A673 (cell line): ENCODE results near the gene ARHGAP11A. TPM values are rescaled to one million over a fixed set of nuclear protein-coding genes. Genes with fewer than 3 reads are reported as not detected.

Source experiments
- BruUV-seq: library from RNA; stranded (reverse); fragments of 400-500 nt; replicated peaks from 2 replicates; lab custom pipeline; 2021; lab: Mats Ljungman, UMichigan
- CTCF ChIA-PET: fragments of 300-600 bp; sonication (Branson Sonifier 250); formaldehyde crosslinking; loops from one replicate; lab custom pipeline; 2022; ENCODE audit warnings: antibody characterized with exemption; lab: Charles Lee
- POLR2A ChIA-PET: fragments of 300-600 bp; sonication (Branson Sonifier 250); formaldehyde crosslinking; loops from one replicate; lab custom pipeline; 2022; ENCODE audit warnings: antibody characterized with exemption; ENCODE audit not compliant: low non-redundant PET; lab: Charles Lee
- DNase-seq: peaks from one replicate; pipeline ENCODE4 v3.0.0-alpha.2; 2015; ENCODE audit warnings: low spot score
- H3K27ac ChIP-seq: fragments of 200-600 bp; sonication (generic); 2 replicates; pipeline ENCODE4 v1.5.1; 2016; ENCODE audit warnings: mixed run types, low read depth, mild to moderate bottlenecking, mixed read lengths, antibody characterized with exemption, low read length; ENCODE audit not compliant: poor library complexity, severe bottlenecking
- H3K27me3 ChIP-seq: fragments of 200-600 bp; sonication (generic); replicated peaks from 2 replicates; pipeline ENCODE4 v1.6.1; 2017; ENCODE audit warnings: mixed run types, low read depth, mild to moderate bottlenecking, mixed read lengths, antibody characterized with exemption, low read length; ENCODE audit not compliant: insufficient read depth, poor library complexity
- H3K36me3 ChIP-seq: fragments of 200-600 bp; sonication (generic); 2 replicates; pipeline ENCODE4 v1.6.1; 2016; ENCODE audit warnings: mixed run types, mild to moderate bottlenecking, mixed read lengths, antibody characterized with exemption, low read length; ENCODE audit not compliant: insufficient read depth, poor library complexity, severe bottlenecking
- H3K4me1 ChIP-seq: fragments of 200-600 bp; sonication (generic); 2 replicates; pipeline ENCODE4 v1.6.1; 2017; ENCODE audit warnings: mixed run types, mild to moderate bottlenecking, mixed read lengths, antibody characterized with exemption, low read length; ENCODE audit not compliant: insufficient read depth, poor library complexity, severe bottlenecking
- H3K4me3 ChIP-seq: fragments of 200-600 bp; sonication (generic); 2 replicates; pipeline ENCODE4 v1.5.1; 2016; ENCODE audit warnings: low read depth, mixed run types, mild to moderate bottlenecking, mixed read lengths, low read length; ENCODE audit not compliant: poor library complexity, severe bottlenecking
- H3K9me3 ChIP-seq: fragments of 200-600 bp; sonication (generic); 2 replicates; pipeline ENCODE4 v1.6.1; 2016; ENCODE audit warnings: mixed run types, low read depth, mild to moderate bottlenecking, mixed read lengths, antibody characterized with exemption, low read length; ENCODE audit not compliant: poor library complexity, severe bottlenecking
- EZH2 ChIP-seq: fragments of 200-600 bp; sonication (generic); IDR thresholded peaks from 2 replicates; pipeline ENCODE4 v1.6.1; 2017; ENCODE audit warnings: borderline replicate concordance, low read depth, mild to moderate bottlenecking, mixed read lengths, antibody characterized with exemption, low read length; ENCODE audit not compliant: poor library complexity, severe bottlenecking
- intact Hi-C: fragments of 100-400 bp; cut with micrococcal nuclease; formaldehyde crosslinking; loops from one replicate; pipeline ENCODE4 v1.10.0; 2022; ENCODE audit not compliant: unreplicated experiment
- total RNA-seq: library from RNA; stranded (reverse); gene quantifications from 2 replicates; pipeline ENCODE4 v1.2.3, GENCODE V29; 2021
- TF ChIP-seq, protein P1 (sequence below): fragments of 300-800, 200-600 bp; sonication (generic); conservative IDR thresholded peaks from 2 replicates; pipeline ENCODE4 v1.5.1; 2017; ENCODE audit warnings: low read depth, mild to moderate bottlenecking, antibody characterized with exemption, low read length, moderate library complexity, mixed read lengths

ARHGAP11A gene
- total RNA-seq, 1 experiment from 2014 or later, result 173 TPM

GRCh38 chr15:32682977-32683630 is 67.8 kb downstream of the ARHGAP11A start:
- CTCF ChIA-PET, result no interaction called here
- no peaks in the 10 kb centered on the region for H3K36me3 ChIP-seq
- DNase-seq, result no peak

DNA sequence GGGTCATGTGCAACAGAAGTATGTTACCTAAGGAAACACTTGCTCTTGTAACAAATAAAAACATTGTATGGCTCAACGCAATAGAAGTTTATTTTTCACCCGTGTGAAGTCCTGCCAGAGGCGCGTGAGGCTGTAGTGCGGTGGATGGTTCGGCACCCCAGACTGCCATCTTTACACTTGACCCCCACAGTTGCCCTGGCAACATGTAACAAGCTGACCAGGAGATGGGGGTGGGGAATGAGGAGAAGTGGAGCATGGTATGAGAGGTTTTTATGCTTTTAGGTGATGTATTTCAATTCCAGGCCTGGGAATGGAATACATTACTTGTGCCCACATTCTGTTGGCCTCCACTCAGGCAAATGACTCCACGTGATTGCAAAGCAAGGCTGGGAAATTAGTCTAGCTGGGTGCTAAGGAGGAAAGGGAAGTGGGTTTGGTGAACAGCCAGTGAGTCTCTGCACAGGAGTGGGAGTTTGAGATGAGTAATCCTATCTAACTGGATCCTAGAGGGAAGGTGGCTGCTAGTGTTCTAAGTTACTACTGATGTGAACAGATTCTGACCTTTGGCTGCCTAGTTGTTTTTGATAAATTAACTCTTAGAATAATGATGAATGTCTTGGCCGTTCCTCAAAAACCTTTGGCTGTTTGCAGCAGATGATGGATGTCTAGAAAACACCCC is 68.7 kb downstream of the ARHGAP11A start:
- no peaks in the 10 kb centered on the region for H3K9me3 ChIP-seq
- H3K4me1 ChIP-seq, result no peaks in the 10 kb centered on the region
- DNase-seq, result no peak
- intact Hi-C loops, result loop anchor here (5.0 kb wide), 1 partner anchor 33 kb away; the partner anchor contains the start of gene GREM1
- no peaks in the 10 kb centered on the region for H3K36me3 ChIP-seq
- POLR2A ChIA-PET, result no interaction called here
- CTCF ChIA-PET, result no interaction called here
- H3K27me3 ChIP-seq, result no peaks in the 10 kb centered on the region
- no TSS peak for BruUV-seq
- H3K4me3 ChIP-seq, result no peak overlapping the region
- TF ChIP-seq, protein P1, sequence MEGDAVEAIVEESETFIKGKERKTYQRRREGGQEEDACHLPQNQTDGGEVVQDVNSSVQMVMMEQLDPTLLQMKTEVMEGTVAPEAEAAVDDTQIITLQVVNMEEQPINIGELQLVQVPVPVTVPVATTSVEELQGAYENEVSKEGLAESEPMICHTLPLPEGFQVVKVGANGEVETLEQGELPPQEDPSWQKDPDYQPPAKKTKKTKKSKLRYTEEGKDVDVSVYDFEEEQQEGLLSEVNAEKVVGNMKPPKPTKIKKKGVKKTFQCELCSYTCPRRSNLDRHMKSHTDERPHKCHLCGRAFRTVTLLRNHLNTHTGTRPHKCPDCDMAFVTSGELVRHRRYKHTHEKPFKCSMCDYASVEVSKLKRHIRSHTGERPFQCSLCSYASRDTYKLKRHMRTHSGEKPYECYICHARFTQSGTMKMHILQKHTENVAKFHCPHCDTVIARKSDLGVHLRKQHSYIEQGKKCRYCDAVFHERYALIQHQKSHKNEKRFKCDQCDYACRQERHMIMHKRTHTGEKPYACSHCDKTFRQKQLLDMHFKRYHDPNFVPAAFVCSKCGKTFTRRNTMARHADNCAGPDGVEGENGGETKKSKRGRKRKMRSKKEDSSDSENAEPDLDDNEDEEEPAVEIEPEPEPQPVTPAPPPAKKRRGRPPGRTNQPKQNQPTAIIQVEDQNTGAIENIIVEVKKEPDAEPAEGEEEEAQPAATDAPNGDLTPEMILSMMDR, result no peak
- no peak for TF ChIP-seq EZH2
- no peak overlapping the region for H3K27ac ChIP-seq

More at GRCh38 chr15:32682977-32683630, 67.8 kb downstream of the ARHGAP11A start:
- H3K4me1 ChIP-seq, result no peaks in the 10 kb centered on the region
- intact Hi-C loops, result loop anchor here (5.0 kb wide), 1 partner anchor 34 kb away; the partner anchor contains the start of gene GREM1
- H3K9me3 ChIP-seq, result no peaks in the 10 kb centered on the region
- no peaks in the 10 kb centered on the region for H3K27me3 ChIP-seq
- H3K27ac ChIP-seq, result no peak overlapping the region
- POLR2A ChIA-PET, result interaction anchor here (0.8 kb wide), 1 partner anchor 337 kb away, joined by 3 read pairs; no protein-coding TSS in a partner anchor
- TF ChIP-seq EZH2, result no peak
- TF ChIP-seq, protein P1, result no peak
- no peak overlapping the region for H3K4me3 ChIP-seq
- BruUV-seq, result no TSS peak

GRCh38 chr15:32685576-32685975 is 70.3 kb downstream of the ARHGAP11A start:
- no peaks in the 10 kb centered on the region for H3K4me1 ChIP-seq
- intact Hi-C loops, result no loop called here
- no peak for DNase-seq
- TF ChIP-seq, protein P1, result no peak
- BruUV-seq, result no TSS peak
- no peaks in the 10 kb centered on the region for H3K9me3 ChIP-seq
- no peak overlapping the region for H3K4me3 ChIP-seq
- no peaks in the 10 kb centered on the region for H3K36me3 ChIP-seq
- no peak overlapping the region for H3K27ac ChIP-seq
- H3K27me3 ChIP-seq, result no peaks in the 10 kb centered on the region
- ChIA-PET CTCF (no interaction called here), POLR2A (no interaction called here)
